CD4-positive, alpha-beta T cell treated with Interleukin-6 for 4 hours (primary cell): ENCODE data around the gene TRIM64C.
"Not testable (repeated sequence)": the region's sequence is repeated elsewhere in the genome, so short reads cannot be mapped to it uniquely, and the experiment has no call there.

Experiments used
- DNase-seq: peaks from one replicate; pipeline ENCODE4 v3.0.0-alpha.2; 2020; ENCODE audit warnings: mixed read lengths

TRIM64C gene, protein sequence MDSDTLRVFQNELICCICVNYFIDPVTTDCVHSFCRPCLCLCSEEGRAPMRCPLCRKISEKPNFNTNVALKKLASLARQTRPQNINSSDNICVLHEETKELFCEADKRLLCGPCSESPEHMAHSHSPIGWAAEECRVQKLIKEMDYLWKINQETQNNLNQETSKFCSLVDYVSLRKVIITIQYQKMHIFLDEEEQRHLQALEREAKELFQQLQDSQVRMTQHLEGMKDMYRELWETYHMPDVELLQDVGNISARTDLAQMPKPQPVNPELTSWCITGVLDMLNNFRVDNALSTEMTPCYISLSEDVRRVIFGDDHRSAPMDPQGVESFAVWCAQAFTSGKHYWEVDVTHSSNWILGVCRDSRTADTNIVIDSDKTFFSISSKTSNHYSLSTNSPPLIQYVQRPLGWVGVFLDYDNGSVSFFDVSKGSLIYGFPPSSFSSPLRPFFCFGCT

DNA sequence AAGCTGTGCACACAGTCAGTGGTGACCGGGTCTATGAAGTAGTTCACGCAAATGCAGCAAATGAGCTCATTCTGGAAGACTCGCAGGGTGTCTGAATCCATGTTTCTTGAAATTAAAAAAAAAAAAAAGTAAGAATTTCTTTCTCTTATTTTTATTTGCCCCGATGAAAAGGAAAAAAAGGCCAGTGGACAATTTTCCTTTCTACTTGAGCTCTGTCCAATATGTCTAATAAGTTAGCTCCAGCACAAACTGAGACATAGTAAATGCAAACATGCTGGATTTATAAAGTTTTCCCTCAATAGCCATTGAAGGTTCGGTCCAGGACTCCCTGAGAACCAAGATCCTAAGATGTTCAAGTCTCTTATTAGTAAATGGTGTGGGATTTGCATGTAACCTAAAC is at the start of gene TRIM64C:
Gene TRIM64C (minus strand): TSS at position 101 of the 400 bp plus-strand sequence. CDS start 0 bp downstream, at position 101.
- not testable (repeated sequence) for DNase-seq

DNA sequence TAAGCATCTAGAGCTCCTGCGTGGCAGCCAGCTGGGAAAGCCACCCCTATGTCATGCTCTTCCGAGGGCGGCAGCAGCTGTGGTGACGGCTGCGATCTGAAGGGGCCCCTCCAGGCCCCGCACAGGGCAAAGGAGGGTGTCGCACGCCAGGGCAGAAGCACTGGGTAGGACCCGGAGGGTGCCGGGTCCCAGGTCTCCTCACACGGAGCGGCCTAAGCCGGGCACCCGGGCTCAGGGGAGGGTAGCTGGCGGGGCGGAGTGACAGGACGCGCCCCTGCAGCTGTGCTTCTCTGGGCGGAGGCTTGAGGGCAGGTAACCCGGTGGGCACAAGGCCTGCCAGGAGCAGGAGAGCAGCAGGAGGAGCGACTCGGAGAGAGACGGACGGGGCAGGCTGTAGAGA is 43.4 kb upstream of the TRIM64C start:
- DNase-seq = not testable (repeated sequence)

DNA sequence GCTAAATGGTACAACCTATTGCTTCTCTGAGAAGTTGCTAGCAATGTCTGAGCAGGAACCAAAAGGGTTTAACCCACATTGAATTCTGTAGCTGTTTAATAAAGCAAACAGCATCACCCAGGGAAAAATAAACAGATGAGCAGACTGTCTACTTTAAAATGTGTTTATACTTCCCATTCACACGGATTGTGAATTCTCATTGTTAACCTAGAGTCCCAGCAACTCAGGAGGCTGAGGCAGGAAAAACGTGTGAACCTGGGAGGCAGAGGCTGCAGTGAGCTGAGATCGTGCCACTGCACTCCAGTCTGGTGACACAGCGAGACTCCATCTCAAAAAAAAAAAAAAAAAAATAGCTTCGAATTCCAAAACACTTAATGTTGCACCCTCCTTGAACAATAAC is 11.0 kb upstream of the TRIM64C start:
- DNase-seq = not testable (repeated sequence)

DNA sequence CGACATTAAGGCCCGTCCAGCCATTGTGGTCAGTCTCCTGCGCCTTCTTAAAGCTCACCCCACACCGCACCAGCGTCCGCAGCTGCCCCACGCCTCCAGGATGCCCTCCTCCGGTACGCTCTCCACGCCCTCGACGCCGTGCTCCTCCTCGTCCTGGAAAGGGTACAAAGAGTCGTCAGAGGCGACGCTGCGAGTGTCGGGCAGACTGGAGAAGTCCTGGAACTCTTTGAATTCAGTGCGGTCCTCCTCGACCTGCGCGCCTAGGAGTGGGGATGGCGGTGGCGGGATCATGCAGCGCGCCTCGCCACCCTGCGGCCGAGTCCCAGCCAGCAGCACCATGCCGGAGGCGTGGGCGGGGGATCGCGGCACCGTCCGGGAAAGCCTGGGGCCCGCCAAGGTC is 9.1 kb downstream of the TRIM64C start:
- DNase-seq = not testable (repeated sequence)

DNA sequence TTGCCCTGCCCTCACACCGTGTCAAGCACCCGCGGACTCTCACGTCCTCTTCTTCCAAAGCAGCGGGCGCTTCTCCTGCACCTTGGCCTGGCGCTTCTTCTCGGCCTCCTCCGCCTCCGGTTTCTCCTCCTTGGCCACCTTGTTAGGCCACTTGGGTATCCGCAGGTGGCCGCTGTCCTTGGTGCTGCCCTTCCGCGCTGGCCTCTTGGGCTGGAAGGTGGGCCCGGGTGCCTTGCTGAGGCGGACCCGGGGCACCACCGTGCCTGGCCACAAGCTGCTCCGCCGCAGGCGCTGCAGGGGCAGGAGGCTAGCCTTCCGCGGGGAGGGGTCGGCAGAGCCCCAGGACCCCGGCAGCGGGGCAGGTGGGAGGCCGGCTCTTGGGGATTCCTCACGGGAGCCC is 10.7 kb downstream of the TRIM64C start:
- not testable (repeated sequence) for DNase-seq

DNA sequence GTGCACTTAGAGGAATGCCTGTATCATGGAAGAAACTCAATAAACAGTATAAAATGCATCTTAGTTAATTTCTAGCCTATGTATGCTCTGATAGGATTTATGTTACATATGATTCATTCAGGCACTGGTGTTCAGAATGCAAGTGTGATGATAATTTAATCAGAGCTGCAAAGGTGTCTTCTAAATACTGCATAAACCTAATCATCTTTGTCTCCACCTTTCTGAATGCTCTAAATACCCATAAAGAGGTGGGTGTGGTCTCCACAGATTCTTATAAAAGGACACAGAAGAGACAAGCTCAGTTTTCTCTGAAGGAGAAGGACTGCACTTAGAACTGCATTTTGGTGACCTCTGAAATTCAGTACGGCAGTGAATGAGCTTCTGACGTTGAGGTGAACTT is 30.4 kb downstream of the TRIM64C start, which contains the start of gene TRIM49B:
Gene TRIM49B (plus strand): TSS at position 301 of the 400 bp plus-strand sequence. CDS start 2,777 bp downstream, outside the sequence.
- not testable (repeated sequence) for DNase-seq
